Psoas muscle (tissue), 8 donors: ENCODE measurements around the gene COA8. TPM values are rescaled to one million over a fixed set of nuclear protein-coding genes. Genes with fewer than 3 reads are reported as not detected.

Experiments
- ATAC-seq, 4 donors: fragments of 200-7000 bp; cut with Tn5 transposase; one replicate each; pipeline ENCODE4 v1.9.1; 2020; ENCODE audit warnings: moderate library complexity in 3 of 4, mild to moderate bottlenecking in 2 of 4
- DNase-seq, 2 donors: peaks; one replicate each; pipeline ENCODE4 v3.0.0-alpha.2; 2020
- H3K27ac ChIP-seq: fragments of 200-600 bp; one replicate; pipeline ENCODE4 v1.8.0; 2022
- H3K27me3 ChIP-seq, 3 donors: fragments of 200-600 bp in 1 of 3; one replicate each; pipeline versions ENCODE4 v1.6.1 to v1.8.0; 2013 to 2022; ENCODE audit warnings: low read length in 2 of 3, mild to moderate bottlenecking in 2 of 3, moderate library complexity in 1 of 3; ENCODE audit not compliant: insufficient read depth in 3 of 3
- H3K36me3 ChIP-seq, 2 donors: fragments of 200-600 bp in 1 of 2; one replicate each; pipeline versions ENCODE4 v1.6.1 to v1.8.0; 2013 to 2022; ENCODE audit warnings: low read depth in 1 of 2, mild to moderate bottlenecking in 1 of 2, moderate library complexity in 1 of 2; ENCODE audit not compliant: insufficient read depth in 1 of 2
- H3K4me1 ChIP-seq: fragments of 200-600 bp; one replicate; pipeline ENCODE4 v1.8.0; 2022
- H3K4me3 ChIP-seq: fragments of 200-600 bp; one replicate; pipeline ENCODE4 v1.8.0; 2022; ENCODE audit warnings: mild to moderate bottlenecking
- H3K9me3 ChIP-seq: fragments of 200-600 bp; one replicate; pipeline ENCODE4 v1.8.0; 2022
- WGBS, 3 donors: extraction: QIAGEN DNeasy Blood & Tissue Kit; methylation state at CpG; one replicate each; pipeline versions ENCODE4 v1.1.6 to v1.1.7; 2013; 5-methylcytosine and 5-hydroxymethylcytosine counted together
- intact Hi-C, 2 donors: fragments of 100-400 bp; cut with DNase I; formaldehyde crosslinking; loops; one replicate each; pipeline versions ENCODE4 v1.11.0 to v1.14.2; 2022
- polyA plus RNA-seq, 3 donors: library from polyadenylated mRNA; stranded (reverse); fragments of 200-250 nt; gene quantifications; one replicate each; pipeline ENCODE4 v1.2.3, GENCODE V29; 2013
- total RNA-seq, 4 donors: library from RNA; stranded (reverse); fragmentation: NEBNext Ultra II Directional in 2 of 4; extraction: Animal tissue kit (Norgen Biotek cat#: 25700) in 2 of 4; gene quantifications; one replicate each; pipeline versions ENCODE4 v1.2.1 to v1.2.4, GENCODE V29; 2021 to 2023
- TF ChIP-seq, protein P1 (sequence below): fragments of 200-600 bp; IDR thresholded peaks from one replicate; pipeline ENCODE4 v1.8.0; 2022; ENCODE audit warnings: antibody characterized with exemption
- donor health status: healthy with polysubstance abuse.
- donor health status: DM: no; HTN: no; CAD: no; lungs with moderate emphysema.
- donor health status: Bipolar disorder and iron deficiency.
- donor health status: healthy.
- donor health status: DM: yes; HTN: yes; CAD: no.
- donor health status: DM: no; HTN: no; CAD: no.
- donor health status: DM: no; HTN: no; CAD: no.
- donor health status: DM: yes; HTN: yes; CAD: no.

Gene COA8
- total and polyA plus RNA-seq, 7 donors = 73.6 to 171 (median 101) TPM

DNA sequence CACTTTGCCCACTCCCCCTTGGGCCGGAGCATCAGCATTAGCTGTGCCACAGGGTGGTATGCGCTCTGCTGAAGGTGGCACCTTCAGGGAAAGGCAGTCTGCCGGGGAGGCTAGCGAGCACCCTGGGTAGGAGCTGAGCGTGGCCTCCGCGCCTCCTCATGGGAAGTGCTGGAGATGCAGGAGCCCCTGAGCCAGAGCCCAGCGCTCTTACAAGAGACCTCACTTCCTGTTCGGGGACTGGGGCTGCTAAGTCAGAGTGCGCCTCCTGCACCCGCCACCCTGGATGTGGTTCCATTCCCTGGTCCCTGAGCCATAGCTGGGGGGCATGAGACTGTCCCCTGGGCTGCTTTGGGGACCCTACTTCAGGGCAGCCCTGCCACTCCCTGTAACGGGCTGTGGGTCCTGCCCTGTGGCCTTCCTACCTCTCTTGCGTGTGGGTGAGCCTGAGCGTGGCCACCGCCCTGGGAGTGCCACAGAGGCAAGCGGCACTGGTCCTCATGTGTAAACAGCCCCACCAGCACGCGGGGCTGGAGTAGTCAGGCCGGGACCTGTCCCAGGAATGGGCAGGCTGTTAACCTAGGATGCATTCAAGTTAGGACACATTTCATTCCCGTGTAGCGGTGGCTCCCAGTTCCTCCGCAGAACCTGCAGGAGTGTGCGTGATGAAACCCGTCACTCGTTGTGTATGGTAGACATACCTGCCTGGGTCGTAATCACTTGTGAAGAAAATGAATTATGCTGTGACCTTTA, 19.4 kb downstream of the COA8 start:
- Histone ChIP-seq H3K27me3 (no peaks in the 10 kb centered on the region), H3K27ac (no peak overlapping the region), H3K9me3 (no peaks in the 10 kb centered on the region), H3K4me1 (no peaks in the 10 kb centered on the region), H3K36me3 (peaks cover 3 to 57% of the 10 kb centered on the region in 2 donors), H3K4me3 (no peak overlapping the region)
- DNase-seq = no peak
- TF ChIP-seq, protein P1, sequence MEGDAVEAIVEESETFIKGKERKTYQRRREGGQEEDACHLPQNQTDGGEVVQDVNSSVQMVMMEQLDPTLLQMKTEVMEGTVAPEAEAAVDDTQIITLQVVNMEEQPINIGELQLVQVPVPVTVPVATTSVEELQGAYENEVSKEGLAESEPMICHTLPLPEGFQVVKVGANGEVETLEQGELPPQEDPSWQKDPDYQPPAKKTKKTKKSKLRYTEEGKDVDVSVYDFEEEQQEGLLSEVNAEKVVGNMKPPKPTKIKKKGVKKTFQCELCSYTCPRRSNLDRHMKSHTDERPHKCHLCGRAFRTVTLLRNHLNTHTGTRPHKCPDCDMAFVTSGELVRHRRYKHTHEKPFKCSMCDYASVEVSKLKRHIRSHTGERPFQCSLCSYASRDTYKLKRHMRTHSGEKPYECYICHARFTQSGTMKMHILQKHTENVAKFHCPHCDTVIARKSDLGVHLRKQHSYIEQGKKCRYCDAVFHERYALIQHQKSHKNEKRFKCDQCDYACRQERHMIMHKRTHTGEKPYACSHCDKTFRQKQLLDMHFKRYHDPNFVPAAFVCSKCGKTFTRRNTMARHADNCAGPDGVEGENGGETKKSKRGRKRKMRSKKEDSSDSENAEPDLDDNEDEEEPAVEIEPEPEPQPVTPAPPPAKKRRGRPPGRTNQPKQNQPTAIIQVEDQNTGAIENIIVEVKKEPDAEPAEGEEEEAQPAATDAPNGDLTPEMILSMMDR = no peak
- WGBS, 3 donors = 91 to 96% (median 92%) methylated on average over 26 of the region's 26 CpGs
- peak in 1 of 4 donors; percentile 36 for ATAC-seq
- intact Hi-C loops = no loop called here

DNA sequence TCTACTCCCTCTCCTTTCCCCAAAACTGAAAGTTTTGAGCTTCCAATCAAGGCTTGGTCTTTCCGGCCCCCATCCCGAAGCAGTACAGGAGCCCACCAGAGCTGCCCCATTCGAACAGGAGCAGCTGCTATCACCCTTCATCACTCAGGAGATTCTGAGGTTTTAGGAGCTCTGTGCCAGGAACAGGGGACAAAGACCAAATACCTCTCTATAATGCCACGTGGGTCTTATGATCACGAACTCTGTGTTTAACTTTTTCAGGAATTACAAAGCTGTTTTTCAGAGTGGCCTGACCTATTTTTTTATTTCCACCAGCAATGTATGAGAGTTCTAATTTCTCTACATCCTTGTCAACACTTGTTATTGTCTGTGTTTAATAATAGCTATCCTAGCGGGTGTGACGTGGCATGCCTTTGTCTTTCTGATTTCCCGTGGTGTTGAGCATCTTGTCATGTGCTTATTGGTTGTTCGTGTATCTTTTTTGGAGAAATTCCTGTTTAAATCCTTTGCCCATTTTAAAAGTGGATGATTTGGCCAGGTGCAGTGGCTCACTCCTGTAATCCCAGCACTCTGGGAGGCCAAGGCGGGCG, 21.7 kb downstream of the COA8 start:
- Histone ChIP-seq H3K36me3 (peaks cover 0 to 56% of the 10 kb centered on the region in 2 donors), H3K27ac (no peak overlapping the region), H3K27me3 (no peaks in the 10 kb centered on the region), H3K9me3 (no peaks in the 10 kb centered on the region), H3K4me1 (no peaks in the 10 kb centered on the region), H3K4me3 (no peak overlapping the region)
- 83 to 86% (median 84%) methylated on average over 11 of the region's 11 CpGs for WGBS, 3 donors
- TF ChIP-seq, protein P1 = no peak
- DNase-seq = no peak
- intact Hi-C loops = no loop called here
- no peak for ATAC-seq

DNA sequence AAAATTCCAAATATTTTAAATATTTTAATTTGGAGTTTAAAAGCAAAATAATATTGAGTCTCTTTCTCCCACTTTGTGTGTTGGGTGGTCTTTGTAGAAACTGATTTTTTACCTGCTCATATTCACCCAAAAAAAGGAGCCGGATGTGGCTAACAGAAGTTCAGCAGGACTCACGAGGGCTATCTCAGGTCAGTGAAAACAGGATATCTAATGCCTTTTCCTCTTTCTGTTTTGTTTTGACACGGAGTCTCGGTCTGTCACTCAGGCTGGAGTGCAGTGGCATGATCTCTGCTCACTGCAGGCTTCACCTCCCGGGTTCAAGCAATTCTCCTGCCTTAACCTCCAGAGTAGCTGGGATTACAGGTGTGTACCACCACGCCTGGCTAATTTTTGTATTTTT, 30.8 kb downstream of the COA8 start:
- no peak overlapping the region for H3K4me3 ChIP-seq
- H3K4me1 ChIP-seq = peaks cover 5% of the 10 kb centered on the region
- TF ChIP-seq, protein P1 = no peak
- 68 to 78% (median 74%) methylated on average over 6 of the region's 6 CpGs for WGBS, 3 donors
- DNase-seq = no peak
- H3K27ac ChIP-seq = no peak overlapping the region
- no peaks in the 10 kb centered on the region for H3K9me3 ChIP-seq
- peaks cover 0 to 25% of the 10 kb centered on the region in 2 donors for H3K36me3 ChIP-seq
- intact Hi-C loops = no loop called here
- ATAC-seq = no peak
- H3K27me3 ChIP-seq = no peaks in the 10 kb centered on the region

DNA sequence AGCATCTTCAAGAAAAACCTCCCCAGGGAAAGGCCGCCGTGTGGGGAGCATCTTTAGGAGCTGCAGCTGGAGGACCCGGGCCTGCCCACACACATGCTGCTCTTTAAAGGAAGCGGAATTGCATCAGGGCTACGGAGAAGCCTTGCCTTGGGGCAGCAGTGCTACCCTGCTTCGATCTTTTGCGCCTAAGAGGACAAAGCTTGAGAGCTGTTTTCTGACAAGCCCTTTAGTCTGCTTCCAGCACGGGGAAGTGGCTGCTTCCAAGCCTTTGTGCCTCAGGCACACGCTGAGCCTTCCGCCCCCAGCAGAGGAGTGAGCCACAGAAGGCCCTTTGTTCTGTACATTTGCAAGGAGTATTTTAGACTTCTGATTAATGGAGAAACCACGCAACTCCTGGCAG, 31.5 kb downstream of the COA8 start:
- DNase-seq = no peak
- Histone ChIP-seq H3K36me3 (peaks cover 0 to 18% of the 10 kb centered on the region in 2 donors), H3K27me3 (no peaks in the 10 kb centered on the region), H3K4me3 (no peak overlapping the region), H3K9me3 (no peaks in the 10 kb centered on the region), H3K27ac (no peak overlapping the region), H3K4me1 (peaks cover 5% of the 10 kb centered on the region)
- WGBS, 3 donors = 49 to 55% (median 53%) methylated on average over 9 to 11 of the region's 11 CpGs
- intact Hi-C loops = no loop called here
- ATAC-seq = peak in 3 of 4 donors; percentile 38 to 55 (median 54)
- TF ChIP-seq, protein P1 = no peak
